ENCODE measurements around the gene SETD1B. TPM values are rescaled to one million over a fixed set of nuclear protein-coding genes. Genes with fewer than 3 reads are reported as not detected.

SETD1B gene
- polyA plus RNA-seq, 1 experiment = 1.1 TPM

DNA sequence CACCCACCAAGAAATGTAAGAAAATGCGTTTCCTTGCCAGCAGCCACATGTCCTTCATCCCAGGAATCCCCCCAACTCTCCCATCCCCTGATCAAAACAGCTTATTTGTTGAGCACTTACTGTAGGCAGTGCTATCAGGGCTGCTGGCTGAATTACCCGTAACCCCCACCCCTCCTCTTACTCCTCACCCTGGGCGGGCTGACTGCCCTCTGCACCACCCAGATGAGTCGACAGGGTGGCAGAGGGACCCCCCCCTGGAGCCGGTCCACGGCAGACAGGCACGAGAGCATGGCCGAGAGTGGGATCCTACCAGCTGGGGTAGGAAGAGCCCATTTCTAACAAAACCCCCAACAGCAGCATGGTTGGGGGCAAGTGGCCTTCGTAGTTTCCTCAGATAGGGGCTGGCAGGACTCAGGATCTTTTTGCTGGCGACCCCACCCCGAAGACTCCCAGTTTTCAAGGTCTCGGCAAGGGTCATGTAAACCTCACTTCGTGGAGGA is 9.2 kb upstream of the SETD1B start:
- Histone ChIP-seq H3K27me3 (ENCODE audit: control insufficient read depth, insufficient read depth, low read length) (no peaks in the 10 kb centered on the region), H3K4me3 (ENCODE audit: low read depth, low read length) (peak overlapping the region; percentile 32), H3K27ac (ENCODE audit: low read depth, low read length) (peak overlapping the region; percentile 89), H3K9me3 (ENCODE audit: control insufficient read depth, insufficient read depth, low read length) (no peaks in the 10 kb centered on the region; the same call in 1 of the 2 replicates)
- POLR2A ChIA-PET = interaction anchor here (0.5 to 4.4 kb wide), 17 partner anchors 8 to 258 kb away, joined by 3 to 52 read pairs (median 4); partner anchors contain the start of gene PSMD9
- TF ChIP-seq, protein P1, sequence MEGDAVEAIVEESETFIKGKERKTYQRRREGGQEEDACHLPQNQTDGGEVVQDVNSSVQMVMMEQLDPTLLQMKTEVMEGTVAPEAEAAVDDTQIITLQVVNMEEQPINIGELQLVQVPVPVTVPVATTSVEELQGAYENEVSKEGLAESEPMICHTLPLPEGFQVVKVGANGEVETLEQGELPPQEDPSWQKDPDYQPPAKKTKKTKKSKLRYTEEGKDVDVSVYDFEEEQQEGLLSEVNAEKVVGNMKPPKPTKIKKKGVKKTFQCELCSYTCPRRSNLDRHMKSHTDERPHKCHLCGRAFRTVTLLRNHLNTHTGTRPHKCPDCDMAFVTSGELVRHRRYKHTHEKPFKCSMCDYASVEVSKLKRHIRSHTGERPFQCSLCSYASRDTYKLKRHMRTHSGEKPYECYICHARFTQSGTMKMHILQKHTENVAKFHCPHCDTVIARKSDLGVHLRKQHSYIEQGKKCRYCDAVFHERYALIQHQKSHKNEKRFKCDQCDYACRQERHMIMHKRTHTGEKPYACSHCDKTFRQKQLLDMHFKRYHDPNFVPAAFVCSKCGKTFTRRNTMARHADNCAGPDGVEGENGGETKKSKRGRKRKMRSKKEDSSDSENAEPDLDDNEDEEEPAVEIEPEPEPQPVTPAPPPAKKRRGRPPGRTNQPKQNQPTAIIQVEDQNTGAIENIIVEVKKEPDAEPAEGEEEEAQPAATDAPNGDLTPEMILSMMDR (IDR thresholded peaks at IDR 0.05; ENCODE audit: low read depth, low read length) = no peak
- no peak for DNase-seq (ENCODE audit: low read depth, low spot score)
- CTCF ChIA-PET = interaction anchor here (0.5 to 7.0 kb wide), 59 partner anchors 7 to 417 kb away, joined by 3 to 143 read pairs (median 7); partner anchors contain the start of genes HPD, PSMD9 and TMEM120B

GRCh38 chr12:121795034-121795968 is 8.5 kb upstream of the SETD1B start:
- ChIA-PET CTCF (interaction anchor here (0.5 to 7.0 kb wide), 46 partner anchors 8 to 1920 kb away, joined by 3 to 143 read pairs (median 4); partner anchors contain the start of genes HPD, PSMD9 and TMEM120B), POLR2A (interaction anchor here (0.6 to 4.4 kb wide), 8 partner anchors 8 to 98 kb away, joined by 3 to 52 read pairs (median 6); partner anchors contain the start of gene PSMD9)
- no peaks in the 10 kb centered on the region for H3K27me3 ChIP-seq (ENCODE audit: control insufficient read depth, insufficient read depth, low read length)
- TF ChIP-seq, protein P1 (IDR thresholded peaks at IDR 0.05; ENCODE audit: low read depth, low read length) = peak; percentile 96
- H3K9me3 ChIP-seq (ENCODE audit: control insufficient read depth, insufficient read depth, low read length) = no peaks in the 10 kb centered on the region; the same call in 1 of the 2 replicates
- peak overlapping the region; percentile 89 for H3K27ac ChIP-seq (ENCODE audit: low read depth, low read length)
- no peak for DNase-seq (ENCODE audit: low read depth, low spot score)
- H3K4me3 ChIP-seq (ENCODE audit: low read depth, low read length) = no peak overlapping the region

DNA sequence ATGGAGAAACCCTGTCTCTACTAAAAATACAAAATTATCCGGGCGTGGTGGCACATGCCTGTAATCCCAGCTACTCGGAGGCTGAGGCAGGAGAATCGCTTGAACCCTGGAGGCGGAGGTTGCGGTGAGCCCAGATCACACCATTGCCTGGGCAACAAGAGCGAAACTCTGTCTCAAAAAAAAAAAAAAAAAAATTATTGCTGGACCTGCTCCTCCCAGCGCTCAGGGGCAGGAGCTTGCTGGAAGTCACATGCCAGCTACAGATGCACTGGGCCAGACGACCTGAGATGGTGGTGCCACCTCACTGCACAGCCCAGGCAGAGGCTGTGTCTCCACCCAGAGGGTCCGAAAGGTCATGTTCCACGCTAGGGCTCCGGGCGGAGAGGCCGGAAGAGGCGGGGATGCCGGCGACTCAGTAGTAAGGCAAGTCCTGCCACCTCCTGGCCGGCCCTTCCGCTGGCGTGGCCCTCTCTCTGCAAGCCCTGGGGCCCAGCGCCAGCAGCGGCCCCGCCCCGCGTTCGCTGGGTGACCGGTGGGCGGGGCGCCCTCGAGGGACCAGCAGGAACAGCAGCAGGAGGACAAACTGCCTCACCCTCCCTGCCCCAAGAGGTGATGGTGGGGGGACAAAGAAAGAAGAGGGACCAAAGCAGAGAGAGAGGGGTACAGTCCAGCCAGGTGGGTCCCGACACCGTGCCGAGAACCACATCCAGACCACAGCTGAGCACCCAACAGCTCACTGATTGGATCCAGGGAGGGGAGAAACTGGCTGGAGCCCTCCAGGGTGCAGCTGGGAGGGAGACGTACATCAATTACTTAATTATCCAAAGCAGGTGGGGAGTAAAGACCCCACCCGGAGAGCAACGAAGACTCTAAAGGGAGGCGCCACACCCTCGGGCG is 6.7 kb upstream of the SETD1B start:
- no peaks in the 10 kb centered on the region for H3K27me3 ChIP-seq (ENCODE audit: control insufficient read depth, insufficient read depth, low read length)
- POLR2A ChIA-PET = interaction anchor here (0.6 to 4.4 kb wide), 4 partner anchors 12 to 69 kb away, joined by 3 to 52 read pairs (median 4); no protein-coding TSS in a partner anchor
- no peak for DNase-seq (ENCODE audit: low read depth, low spot score)
- H3K9me3 ChIP-seq (ENCODE audit: control insufficient read depth, insufficient read depth, low read length) = no peaks in the 10 kb centered on the region; the same call in 1 of the 2 replicates
- H3K27ac ChIP-seq (ENCODE audit: low read depth, low read length) = peak overlapping the region; percentile 61
- CTCF ChIA-PET = interaction anchor here (0.7 to 7.0 kb wide), 12 partner anchors 10 to 299 kb away, joined by 3 to 143 read pairs (median 14); partner anchors contain the start of genes CFAP251 and PSMD9
- H3K4me3 ChIP-seq (ENCODE audit: low read depth, low read length) = peak overlapping the region; percentile 63
- TF ChIP-seq, protein P1 (IDR thresholded peaks at IDR 0.05; ENCODE audit: low read depth, low read length) = peak; percentile 42

DNA sequence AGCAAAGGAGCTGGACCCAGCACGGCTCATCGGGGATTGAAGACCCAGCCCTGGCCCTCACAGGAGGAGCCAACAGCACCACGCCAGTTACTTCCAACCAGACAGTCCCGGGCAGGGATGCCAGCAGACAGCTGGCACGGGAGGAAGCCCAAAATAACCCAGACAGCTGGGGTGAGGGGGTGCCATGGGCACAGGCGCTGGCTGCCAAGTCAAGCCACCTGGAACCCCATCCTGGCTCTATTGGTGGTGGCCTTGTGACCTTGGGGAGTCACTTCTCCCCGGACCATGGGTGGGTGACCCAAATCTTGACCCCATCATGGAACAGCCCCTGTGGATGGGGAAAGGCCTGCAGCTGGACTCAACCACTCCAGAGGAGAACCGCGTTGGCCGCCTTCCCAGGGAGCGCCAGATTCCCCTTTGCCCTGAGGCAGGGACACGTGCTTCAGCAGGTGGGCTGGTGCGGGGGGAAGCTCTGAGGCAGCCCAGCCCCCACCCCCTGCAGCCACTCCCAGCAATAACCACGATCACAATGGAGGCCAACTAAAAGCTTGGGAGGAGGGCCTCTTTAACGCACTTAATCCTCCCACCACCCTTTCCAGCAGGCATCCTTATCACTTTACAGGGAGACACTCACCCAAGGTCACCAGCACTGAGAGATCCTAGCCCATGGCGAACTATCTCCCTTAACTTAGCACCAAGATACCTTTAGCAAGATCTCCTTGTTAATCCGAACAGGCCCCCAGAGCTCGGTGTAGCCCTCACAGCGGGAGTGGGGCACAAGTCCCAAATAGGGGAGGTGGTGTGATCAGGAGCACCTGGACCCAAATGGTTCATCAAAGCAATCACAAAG is 5.6 kb upstream of the SETD1B start:
- TF ChIP-seq, protein P1 (IDR thresholded peaks at IDR 0.05; ENCODE audit: low read depth, low read length) = no peak
- ChIA-PET CTCF (interaction anchor here (1.0 to 7.0 kb wide), 4 partner anchors 9 to 120 kb away, joined by 3 to 143 read pairs (median 36); partner anchors contain the start of gene CFAP251), POLR2A (interaction anchor here (0.7 to 6.1 kb wide), 3 partner anchors 13 to 58 kb away, joined by 3 to 58 read pairs (median 6); no protein-coding TSS in a partner anchor)
- Histone ChIP-seq H3K27me3 (ENCODE audit: control insufficient read depth, insufficient read depth, low read length) (no peaks in the 10 kb centered on the region), H3K9me3 (ENCODE audit: control insufficient read depth, insufficient read depth, low read length) (no peaks in the 10 kb centered on the region; the same call in 1 of the 2 replicates), H3K4me3 (ENCODE audit: low read depth, low read length) (peak overlapping the region; percentile 63), H3K27ac (ENCODE audit: low read depth, low read length) (peak overlapping the region; percentile 57)
- DNase-seq (ENCODE audit: low read depth, low spot score) = no peak
